Neural progenitor cell (in vitro differentiated cells): ENCODE results near the gene RNPEPL1. TPM values are rescaled to one million over a fixed set of nuclear protein-coding genes. Genes with fewer than 3 reads are reported as not detected.

Source experiments
- DNase-seq: peaks from one replicate; pipeline ENCODE4 v3.0.0-alpha.2; 2016; ENCODE audit warnings: low spot score
- H2AFZ ChIP-seq: fragments of 200-600 bp; sonication (generic); replicated peaks from 2 replicates; pipeline ENCODE4 v1.6.1; 2016; ENCODE audit warnings: antibody characterized with exemption
- H3F3A ChIP-seq: fragments of 200-600 bp; sonication (generic); 2 replicates; pipeline ENCODE4 v1.6.1; 2016; ENCODE audit warnings: antibody characterized with exemption, low read depth
- H3K27ac ChIP-seq: fragments of 200-600 bp; sonication (generic); 2 replicates; pipeline ENCODE4 v1.5.1; 2016; ENCODE audit warnings: mild to moderate bottlenecking
- H3K27me3 ChIP-seq: fragments of 200-600 bp; sonication (generic); 2 replicates; pipeline ENCODE4 v1.6.1; 2016; ENCODE audit warnings: mild to moderate bottlenecking, moderate library complexity
- H3K36me3 ChIP-seq: fragments of 200-600 bp; sonication (generic); 2 replicates; pipeline ENCODE4 v1.5.1; 2016
- H3K4me1 ChIP-seq: fragments of 200-600 bp; sonication (generic); 2 replicates; pipeline ENCODE4 v1.6.1; 2016; ENCODE audit warnings: mixed run types
- H3K4me2 ChIP-seq: fragments of 200-600 bp; sonication (generic); 2 replicates; pipeline ENCODE4 v1.6.1; 2016
- H3K4me3 ChIP-seq: fragments of 200-600 bp; sonication (generic); 2 replicates; pipeline ENCODE4 v1.5.1; 2016
- H3K79me2 ChIP-seq: fragments of 200-600 bp; sonication (generic); 2 replicates; pipeline ENCODE4 v1.6.1; 2016; ENCODE audit warnings: low read depth
- H3K9ac ChIP-seq: fragments of 200-600 bp; sonication (generic); 2 replicates; pipeline ENCODE4 v1.6.1; 2016
- H3K9me3 ChIP-seq: fragments of 200-600 bp; sonication (generic); 2 replicates; pipeline ENCODE4 v1.5.1; 2016; ENCODE audit warnings: low read depth
- H4K20me1 ChIP-seq: fragments of 200-600 bp; sonication (generic); 2 replicates; pipeline ENCODE4 v1.6.1; 2016; ENCODE audit warnings: low read depth
- H3K27ac Mint-ChIP-seq: 3 replicates; pipeline ENCODE4 v1.8.0; 2021; ENCODE audit warnings: mixed read lengths
- H3K27me3 Mint-ChIP-seq: 2 replicates; pipeline ENCODE4 v1.8.0; 2022; ENCODE audit warnings: low read depth, mild to moderate bottlenecking, inconsistent platforms, moderate library complexity, mixed read lengths; ENCODE audit not compliant: insufficient read depth
- H3K36me3 Mint-ChIP-seq: 3 replicates; pipeline ENCODE4 v1.8.0; 2021; ENCODE audit warnings: mixed read lengths
- H3K4me1 Mint-ChIP-seq: 3 replicates; pipeline ENCODE4 v1.8.0; 2021; ENCODE audit warnings: mixed read lengths
- H3K4me3 Mint-ChIP-seq: 3 replicates; pipeline ENCODE4 v1.8.0; 2021; ENCODE audit warnings: mild to moderate bottlenecking, moderate library complexity, mixed read lengths
- H3K9me3 Mint-ChIP-seq: 3 replicates; pipeline ENCODE4 v1.8.0; 2020; ENCODE audit warnings: mixed read lengths
- CTCF ChIP-seq: fragments of 200-600 bp; sonication (generic); IDR thresholded peaks from 2 replicates; pipeline ENCODE4 v1.5.1; 2017; ENCODE audit warnings: antibody characterized with exemption, mild to moderate bottlenecking
- EZH2 ChIP-seq: fragments of 200-600 bp; sonication (generic); IDR thresholded peaks from 2 replicates; pipeline ENCODE4 v1.6.1; 2017; ENCODE audit warnings: antibody characterized with exemption, mild to moderate bottlenecking, moderate library complexity
- EZH2phosphoT487 ChIP-seq: fragments of 200-600 bp; sonication (generic); IDR thresholded peaks from 2 replicates; pipeline ENCODE4 v1.6.1; 2017; ENCODE audit warnings: antibody characterized with exemption
- total RNA-seq: library from RNA; depleted of rRNA; stranded (reverse); fragments of >200 nt; gene quantifications from 2 replicates; pipeline ENCODE4 v1.2.3, GENCODE V29; 2015; ENCODE audit warnings: low replicate concordance

The RNPEPL1 gene
- total RNA-seq, 1 donor from 2014 or later = 2.7 TPM

- H3K9ac ChIP-seq = no peak overlapping the region
These were observed 1.8 kb upstream of the RNPEPL1 start for GRCh38 chr2:240566203-240567136.

GRCh38 chr2:240567137-240567871, 980 bp upstream of the RNPEPL1 start:
- DNase-seq = no peak
- peak overlapping the region; percentile 37 for H3K27ac Mint-ChIP-seq

More at GRCh38 chr2:240566203-240567136, 1.8 kb upstream of the RNPEPL1 start:
- peak overlapping the region; percentile 70 for H3K4me2 ChIP-seq
- H3K27me3 ChIP-seq = peaks cover 42% of the 10 kb centered on the region
- H3K79me2 ChIP-seq = no peaks in the 10 kb centered on the region
- H3K36me3 ChIP-seq = no peaks in the 10 kb centered on the region
- peaks cover 14% of the 10 kb centered on the region for H3K27me3 Mint-ChIP-seq
- peaks cover 15% of the 10 kb centered on the region for H3K4me1 Mint-ChIP-seq
- H3F3A ChIP-seq = peaks cover 14% of the 10 kb centered on the region
- no peaks in the 10 kb centered on the region for H3K36me3 Mint-ChIP-seq
- peak overlapping the region; percentile 90 for H3K4me3 Mint-ChIP-seq
- no peak for TF ChIP-seq EZH2phosphoT487
- TF ChIP-seq CTCF = peak; percentile 78
- peaks cover 13% of the 10 kb centered on the region for H4K20me1 ChIP-seq
- no peak overlapping the region for H3K27ac ChIP-seq
- peak overlapping the region; percentile 9 for H2AFZ ChIP-seq
- peaks cover 11% of the 10 kb centered on the region for H3K4me1 ChIP-seq
- H3K27ac Mint-ChIP-seq = no peak overlapping the region
- no peak overlapping the region for H3K4me3 ChIP-seq
- no peaks in the 10 kb centered on the region for H3K9me3 Mint-ChIP-seq
- H3K9me3 ChIP-seq = no peaks in the 10 kb centered on the region
- peak; percentile 89 for DNase-seq

GRCh38 chr2:240568678-240569522, 616 bp downstream of the RNPEPL1 start:
- H3K4me1 Mint-ChIP-seq = peaks cover 12% of the 10 kb centered on the region
- Histone ChIP-seq H3K9me3 (no peaks in the 10 kb centered on the region), H3F3A (peaks cover 14% of the 10 kb centered on the region), H3K27ac (no peak overlapping the region), H3K9ac (no peak overlapping the region), H3K27me3 (peaks cover 42% of the 10 kb centered on the region), H3K36me3 (no peaks in the 10 kb centered on the region), H3K4me3 (peak overlapping the region; percentile 56), H4K20me1 (peaks cover 13% of the 10 kb centered on the region), H3K4me2 (peak overlapping the region; percentile 87), H3K4me1 (peaks cover 11% of the 10 kb centered on the region), H3K79me2 (no peaks in the 10 kb centered on the region), H2AFZ (no peak overlapping the region)
- no peaks in the 10 kb centered on the region for H3K36me3 Mint-ChIP-seq
- no peak overlapping the region for H3K27ac Mint-ChIP-seq
- TF ChIP-seq EZH2phosphoT487 (peak; percentile 61), EZH2 (peak; percentile 75), CTCF (no peak)
- peak; percentile 72 for DNase-seq
- H3K9me3 Mint-ChIP-seq = no peaks in the 10 kb centered on the region
- peaks cover 14% of the 10 kb centered on the region for H3K27me3 Mint-ChIP-seq
- H3K4me3 Mint-ChIP-seq = peak overlapping the region; percentile 82

More at GRCh38 chr2:240567137-240567871, 980 bp upstream of the RNPEPL1 start:
- no peak overlapping the region for H3K27ac ChIP-seq
- H3K4me1 Mint-ChIP-seq = peaks cover 12% of the 10 kb centered on the region
- H3K79me2 ChIP-seq = no peaks in the 10 kb centered on the region
- H3K9me3 ChIP-seq = no peaks in the 10 kb centered on the region
- peak overlapping the region; percentile 90 for H3K4me3 Mint-ChIP-seq
- H3K9me3 Mint-ChIP-seq = no peaks in the 10 kb centered on the region
- TF ChIP-seq EZH2phosphoT487 (no peak), EZH2 (no peak)
- H3K27me3 ChIP-seq = peaks cover 42% of the 10 kb centered on the region
- no peaks in the 10 kb centered on the region for H3K36me3 Mint-ChIP-seq
- no peaks in the 10 kb centered on the region for H3K36me3 ChIP-seq
- H3K9ac ChIP-seq = no peak overlapping the region
- peaks cover 14% of the 10 kb centered on the region for H3F3A ChIP-seq
- H4K20me1 ChIP-seq = peaks cover 13% of the 10 kb centered on the region
- peak overlapping the region; percentile 48 for H2AFZ ChIP-seq
- H3K4me1 ChIP-seq = peaks cover 11% of the 10 kb centered on the region
- H3K27me3 Mint-ChIP-seq = peaks cover 14% of the 10 kb centered on the region
- H3K4me3 ChIP-seq = peak overlapping the region; percentile 56
- H3K4me2 ChIP-seq = peak overlapping the region; percentile 80
